ENCODE results near the gene CAMK2A.

- no peak for TF ChIP-seq POLR2AphosphoS5 (IDR thresholded peaks at IDR 0.05)
- TF ChIP-seq CTCF (IDR thresholded peaks at IDR 0.05), result no peak
Observed at GRCh38 chr5:150263375-150263775, 26.2 kb downstream of the CAMK2A start.
